Amniotic stem cell (primary cell): ENCODE data around the gene C1QL4.
A peak's percentile ranks its signal among the peaks of the same experiment; 100 is the strongest.
"Not testable (repeated sequence)": the region's sequence is repeated elsewhere in the genome, so short reads cannot be mapped to it uniquely, and the experiment has no call there.

ENCODE experiments used
- DNase-seq: peaks from one replicate; lab custom pipeline; 2025; lab: John Stamatoyannopoulos, UW

The C1QL4 gene

DNA sequence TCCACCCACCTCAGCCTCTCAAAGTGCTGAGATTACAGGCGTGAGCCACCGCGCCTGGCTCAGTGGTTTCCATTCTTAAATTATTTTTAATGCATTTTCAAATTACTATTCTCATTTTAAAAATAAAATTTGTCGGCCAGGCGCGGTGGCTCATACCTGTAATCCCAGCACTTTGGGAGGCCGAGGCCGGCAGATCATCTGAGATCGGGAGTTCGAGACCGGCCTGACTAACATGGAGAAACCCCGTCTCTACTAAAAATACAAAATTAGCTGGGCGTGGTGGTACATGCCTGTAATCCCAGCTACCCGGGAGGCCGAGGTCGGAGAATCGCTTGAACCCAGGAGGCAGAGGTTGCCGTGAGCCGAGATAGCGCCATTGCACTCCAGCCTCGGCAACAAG lies 3.2 kb downstream of the C1QL4 start:
- not testable (repeated sequence) for DNase-seq

DNA sequence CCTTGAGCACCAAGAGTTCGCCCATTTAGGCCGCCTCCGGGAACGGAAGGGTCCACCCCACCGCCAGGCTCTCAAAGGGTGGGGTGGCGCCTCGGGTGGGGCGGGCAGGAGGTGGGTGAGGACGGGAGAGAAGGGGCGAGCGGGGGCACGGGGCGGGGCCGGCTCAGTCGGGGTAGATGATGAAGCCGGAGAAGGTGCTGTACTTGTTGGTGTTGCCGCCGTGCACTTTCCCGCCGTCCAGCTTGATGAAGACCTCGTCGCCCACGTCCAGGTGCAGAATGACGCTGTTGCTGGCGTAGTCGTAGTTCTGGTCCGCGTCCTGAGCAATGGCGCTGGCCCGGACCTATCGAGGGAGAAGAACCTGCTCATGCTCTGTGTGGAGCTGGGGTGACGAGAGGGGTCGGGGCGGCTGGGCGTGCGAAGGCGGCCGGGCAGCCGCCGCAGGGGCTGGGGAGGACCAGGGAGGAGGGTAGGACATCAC lies 4.1 kb downstream of the C1QL4 start:
- DNase-seq: no peak

DNA sequence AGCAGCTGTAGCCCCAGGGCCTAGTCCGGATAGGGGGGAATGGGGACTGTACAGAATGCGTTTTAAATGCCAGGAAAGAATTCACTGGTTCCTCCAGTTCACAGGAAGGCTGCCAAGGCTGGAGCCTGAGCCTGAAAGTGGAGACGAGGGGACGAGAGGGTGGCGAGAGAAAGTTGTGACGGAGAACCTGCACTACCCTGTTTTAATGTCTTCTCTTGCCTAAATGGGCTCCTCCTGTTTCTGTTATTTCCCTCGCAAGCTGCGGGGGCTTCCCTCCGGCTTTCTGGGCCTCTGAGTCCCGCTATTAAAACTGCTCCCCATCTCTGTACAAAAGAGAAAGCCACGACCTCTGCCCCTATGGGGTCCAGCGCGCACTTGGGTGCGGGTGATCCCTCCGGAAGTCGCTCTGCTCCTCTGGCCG lies 4.5 kb downstream of the C1QL4 start:
- no peak for DNase-seq

DNA sequence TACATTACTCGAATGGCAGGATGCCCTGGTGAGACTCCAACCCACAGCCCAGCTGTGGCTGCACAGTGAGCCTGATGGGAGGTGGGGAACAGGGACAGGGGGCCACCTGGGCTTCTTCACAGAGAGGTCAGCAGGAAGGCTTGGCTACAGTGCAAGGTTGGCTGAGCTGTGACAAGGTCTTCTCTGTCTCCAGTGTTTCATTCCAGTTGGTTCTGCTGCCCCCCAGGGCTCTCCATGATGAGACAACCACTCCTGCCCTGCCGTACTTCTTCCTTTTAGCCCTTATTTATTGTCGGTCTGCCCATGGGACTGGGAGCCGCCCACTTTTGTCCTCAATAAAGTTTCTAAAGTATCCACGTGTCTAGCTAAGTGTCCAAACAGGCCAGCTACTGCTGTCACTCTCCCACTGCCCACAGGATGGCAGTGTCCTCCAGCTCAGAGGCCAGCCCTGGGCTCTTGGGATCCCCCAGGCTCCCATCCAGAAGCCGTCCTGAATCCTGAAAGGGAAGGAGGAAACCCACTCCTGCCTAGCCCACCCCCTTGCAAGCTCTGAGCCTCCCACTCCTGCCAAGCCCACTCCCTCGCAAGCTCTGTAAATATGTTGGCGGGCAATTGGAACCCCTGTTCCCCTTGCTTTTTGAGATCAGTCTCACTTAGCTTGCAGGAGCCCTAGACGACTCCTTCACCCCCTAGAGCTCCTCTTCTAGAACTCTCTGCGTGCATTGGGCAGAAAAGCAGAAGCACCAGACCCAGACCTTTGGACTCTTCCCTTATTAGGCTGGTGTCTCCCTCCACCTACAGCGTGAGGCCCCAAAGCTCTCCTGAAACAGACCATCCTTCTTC lies 5.4 kb downstream of the C1QL4 start:
- DNase-seq: peak; percentile 72

DNA sequence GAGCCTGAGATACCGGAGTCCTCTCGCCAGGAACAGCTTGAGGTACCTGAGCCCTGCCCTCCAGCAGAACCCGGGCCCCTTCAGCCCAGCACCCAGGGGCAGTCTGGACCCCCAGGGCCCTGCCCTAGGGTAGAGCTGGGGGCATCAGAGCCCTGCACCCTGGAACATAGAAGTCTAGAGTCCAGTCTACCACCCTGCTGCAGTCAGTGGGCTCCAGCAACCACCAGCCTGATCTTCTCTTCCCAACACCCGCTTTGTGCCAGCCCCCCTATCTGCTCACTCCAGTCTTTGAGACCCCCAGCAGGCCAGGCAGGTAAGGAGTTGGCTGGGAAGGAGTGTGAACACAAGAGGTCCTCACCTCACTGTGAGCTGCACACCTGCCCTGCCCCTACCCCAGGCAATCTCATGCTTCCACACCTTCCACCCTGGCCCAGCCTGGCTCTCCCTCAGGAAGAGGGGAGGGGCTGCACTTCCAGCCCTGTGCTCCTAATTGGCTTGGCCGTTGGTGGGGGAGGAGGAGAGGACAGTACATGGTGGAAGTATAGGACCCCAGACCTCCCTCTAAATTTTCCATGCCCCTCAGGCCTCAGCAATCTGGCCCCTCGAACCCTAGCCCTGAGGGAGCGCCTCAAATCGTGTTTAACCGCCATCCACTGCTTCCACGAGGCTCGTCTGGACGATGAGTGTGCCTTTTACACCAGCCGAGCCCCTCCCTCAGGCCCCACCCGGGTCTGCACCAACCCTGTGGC lies 6.2 kb downstream of the C1QL4 start:
- DNase-seq: no peak

DNA sequence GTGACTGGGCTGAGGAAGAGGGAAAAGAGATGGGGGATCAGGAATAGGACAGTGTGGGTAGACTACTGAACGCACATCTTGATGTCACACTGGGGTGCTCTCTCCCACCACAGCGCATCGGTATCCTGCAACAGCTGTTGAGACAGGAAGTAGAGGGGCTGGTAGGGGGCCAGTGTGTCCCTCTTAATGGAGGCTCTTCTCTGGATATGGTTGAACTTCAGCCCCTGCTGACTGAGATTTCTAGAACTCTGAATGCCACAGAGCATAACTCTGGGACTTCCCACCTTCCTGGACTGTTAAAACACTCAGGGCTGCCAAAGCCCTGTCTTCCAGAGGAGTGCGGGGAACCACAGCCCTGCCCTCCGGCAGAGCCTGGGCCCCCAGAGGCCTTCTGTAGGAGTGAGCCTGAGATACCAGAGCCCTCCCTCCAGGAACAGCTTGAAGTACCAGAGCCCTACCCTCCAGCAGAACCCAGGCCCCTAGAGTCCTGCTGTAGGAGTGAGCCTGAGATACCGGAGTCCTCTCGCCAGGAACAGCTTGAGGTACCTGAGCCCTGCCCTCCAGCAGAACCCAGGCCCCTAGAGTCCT lies 6.9 kb downstream of the C1QL4 start:
- no peak for DNase-seq

- no peak for DNase-seq
These were observed 8.2 kb downstream of the C1QL4 start for GRCh38 chr12:49328816-49329215.

DNA sequence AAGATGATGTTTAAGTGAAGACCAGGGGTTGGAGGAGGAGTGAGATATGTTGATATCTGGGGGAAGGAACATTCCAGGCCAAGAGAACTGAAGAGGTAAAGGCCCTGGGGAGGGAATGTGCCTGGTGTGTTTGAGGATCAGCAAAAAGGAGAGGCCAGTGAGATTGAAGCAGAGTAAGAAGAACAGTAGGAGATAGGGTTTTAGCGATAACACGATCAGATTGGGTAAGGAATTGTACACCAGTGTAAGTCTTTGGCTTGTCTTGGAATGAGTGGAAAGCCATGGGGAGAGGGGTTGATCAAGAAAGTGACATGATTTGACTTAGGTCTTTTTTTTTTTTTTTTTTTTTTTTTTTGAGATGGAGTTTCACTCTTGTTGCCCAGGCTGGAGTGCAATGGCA lies 9.1 kb downstream of the C1QL4 start:
- no peak for DNase-seq

- no peak for DNase-seq
These were observed 9.6 kb downstream of the C1QL4 start for GRCh38 chr12:49327368-49327767.

- DNase-seq: no peak
These were observed 11.4 kb downstream of the C1QL4 start for GRCh38 chr12:49325606-49326005.

DNA sequence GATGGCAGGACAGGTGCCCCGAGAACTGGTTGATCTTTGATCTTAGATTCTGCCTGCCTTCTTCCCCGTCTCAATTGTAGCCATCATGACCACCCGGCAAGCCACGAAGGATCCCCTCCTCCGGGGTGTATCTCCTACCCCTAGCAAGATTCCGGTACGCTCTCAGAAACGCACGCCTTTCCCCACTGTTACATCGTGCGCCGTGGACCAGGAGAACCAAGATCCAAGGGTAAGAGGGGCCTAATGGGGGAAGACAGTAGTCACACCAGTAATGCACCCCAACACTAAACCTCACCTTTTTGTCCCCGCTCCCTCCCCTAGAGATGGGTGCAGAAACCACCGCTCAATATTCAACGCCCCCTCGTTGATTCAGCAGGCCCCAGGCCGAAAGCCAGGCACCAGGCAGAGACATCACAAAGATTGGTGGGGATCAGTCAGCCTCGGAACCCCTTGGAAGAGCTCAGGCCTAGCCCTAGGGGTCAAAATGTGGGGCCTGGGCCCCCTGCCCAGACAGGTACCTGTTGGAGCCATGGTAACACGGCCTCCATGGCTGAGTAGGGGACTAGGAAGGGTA lies 13.4 kb downstream of the C1QL4 start:
- no peak for DNase-seq

DNA sequence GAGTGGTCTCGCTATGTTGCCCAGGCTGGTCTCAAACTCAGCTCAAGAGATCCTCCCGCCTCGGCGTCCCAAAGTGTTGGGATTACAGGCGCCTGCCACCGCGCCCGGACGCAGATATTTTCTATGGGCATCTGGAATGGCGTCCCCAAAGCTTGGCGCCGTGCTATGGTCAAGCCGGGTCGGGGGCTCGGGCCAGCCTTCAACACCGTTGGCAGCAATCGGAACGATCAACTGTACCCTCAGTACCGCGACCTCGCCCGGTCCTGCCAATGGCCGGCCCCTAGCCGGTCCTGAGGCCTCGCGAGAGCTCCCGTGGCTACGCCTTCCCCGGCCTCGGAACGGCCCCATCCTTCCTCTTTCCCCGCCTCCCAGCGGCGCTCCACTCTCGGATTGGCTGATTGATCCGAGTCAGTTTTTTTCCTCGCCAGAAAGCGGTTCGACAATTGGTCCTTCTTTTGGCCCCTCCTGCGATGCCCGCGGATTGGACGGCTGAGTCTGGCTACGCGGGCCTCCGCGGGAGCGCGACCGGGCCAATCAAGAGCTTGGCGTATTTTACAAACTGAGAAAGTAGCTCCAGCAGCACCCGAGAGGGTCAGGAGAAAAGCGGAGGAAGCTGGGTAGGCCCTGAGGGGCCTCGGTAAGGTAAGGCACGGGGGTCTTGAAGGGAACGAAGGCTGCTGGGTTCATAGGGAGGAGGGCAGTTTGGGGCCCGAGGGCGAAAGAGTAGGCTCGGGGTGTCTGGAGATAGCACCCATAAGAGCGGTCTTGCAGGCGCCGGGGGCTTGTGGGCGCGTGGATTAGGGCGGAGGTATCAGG lies 14.1 kb downstream of the C1QL4 start, which contains the start of gene TROAP:
TSS of gene TROAP (plus strand) at position 548 of the 816 bp plus-strand sequence. CDS start 354 bp downstream, outside the sequence.
- DNase-seq: peak; percentile 99

DNA sequence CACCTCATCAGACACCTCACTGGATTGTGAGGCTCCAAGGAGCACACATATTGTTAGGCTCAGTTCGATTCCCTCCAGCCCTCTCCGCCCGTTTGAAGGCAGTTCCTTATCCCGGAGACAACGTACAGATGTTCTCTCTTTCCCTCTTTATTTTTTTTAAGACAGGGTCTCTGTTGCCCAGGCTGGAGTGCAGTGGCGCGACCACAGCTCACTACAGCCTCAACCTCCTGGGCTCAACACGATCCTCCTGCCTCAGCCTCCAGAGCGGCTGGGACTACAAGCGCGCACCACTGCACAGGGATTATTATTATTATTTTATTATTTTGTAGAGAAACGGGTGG lies 14.7 kb downstream of the C1QL4 start:
- DNase-seq: no peak

GRCh38 chr12:49320411-49321103 lies 16.4 kb downstream of the C1QL4 start:
- DNase-seq: not testable (repeated sequence)

DNA sequence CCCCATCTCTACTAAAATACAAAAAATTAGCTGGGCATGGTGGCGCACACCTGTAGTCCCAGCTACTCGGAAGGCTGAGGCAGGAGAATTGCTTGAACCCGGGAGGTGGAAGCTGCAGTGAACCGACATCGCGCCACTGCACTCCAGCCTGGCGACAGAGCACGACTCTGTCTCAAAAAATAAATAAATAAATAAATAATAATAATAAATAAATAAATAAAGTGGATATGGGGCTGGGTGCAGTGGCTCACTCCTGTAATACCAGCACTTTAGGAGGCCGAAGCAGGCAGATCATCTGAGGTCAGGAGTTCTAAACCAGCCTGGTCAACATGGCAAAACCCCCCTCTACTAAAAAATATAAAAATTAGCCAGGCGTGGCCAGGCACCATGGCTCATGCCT lies 19.9 kb downstream of the C1QL4 start:
- DNase-seq: not testable (repeated sequence)

- DNase-seq: no peak
These were observed 22.2 kb downstream of the C1QL4 start for GRCh38 chr12:49314811-49315210.

GRCh38 chr12:49310451-49311000 lies 26.5 kb downstream of the C1QL4 start:
- DNase-seq: not testable (repeated sequence)

DNA sequence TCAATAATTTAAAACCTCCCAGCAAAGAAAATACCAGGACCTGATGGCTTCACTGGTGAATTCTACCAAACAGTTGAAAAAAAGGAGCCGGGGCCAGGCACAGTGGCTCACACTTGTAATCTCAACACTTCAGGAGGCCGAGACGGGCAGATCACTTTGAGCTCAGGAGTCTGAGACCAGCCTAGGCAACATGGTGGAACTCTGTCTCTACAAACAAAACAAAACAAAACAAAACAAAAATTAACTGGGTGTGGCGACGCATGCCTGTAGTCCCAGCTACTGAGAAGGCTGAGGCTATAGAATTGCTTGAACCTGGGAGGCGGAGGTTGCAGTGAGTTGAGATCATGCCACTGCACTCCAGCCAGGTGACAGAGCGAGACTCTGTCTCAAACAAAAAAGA lies 27.6 kb downstream of the C1QL4 start:
- no peak for DNase-seq

GRCh38 chr12:49305762-49306510 lies 31.1 kb downstream of the C1QL4 start:
- no peak for DNase-seq

- DNase-seq: no peak
These were observed 32.8 kb downstream of the C1QL4 start for GRCh38 chr12:49304161-49304560.
